Breast epithelium (tissue), 3 donors: Measurements from ENCODE around the gene SLC8A3.

Experiments used
- CTCF ChIP-seq, 3 donors: fragments of 450-650 bp; IDR thresholded peaks; one replicate each; pipeline ENCODE4 v1.5.1; 2016 to 2017; ENCODE audit warnings: antibody characterized with exemption in 3 of 3, mild to moderate bottlenecking in 3 of 3, moderate library complexity in 3 of 3
- POLR2AphosphoS5 ChIP-seq, 3 donors: sonication (generic); formaldehyde crosslinking; IDR thresholded peaks; one replicate each; pipeline ENCODE4 v1.6.1; 2017; ENCODE audit warnings: antibody characterized with exemption in 3 of 3

GRCh38 chr14:70009961-70010360, 178.8 kb downstream of the SLC8A3 start:
- TF ChIP-seq CTCF (IDR thresholded peaks at IDR 0.05), result no peak
- no peak for TF ChIP-seq POLR2AphosphoS5 (IDR thresholded peaks at IDR 0.05)
